Endothelial cell of umbilical vein (primary cell): ENCODE data around the gene RPL38. TPM values are rescaled to one million over a fixed set of nuclear protein-coding genes. Genes with fewer than 3 reads are reported as not detected.

ENCODE experiments used
- BruUV-seq: library from RNA; stranded (reverse); fragments of 400-500 nt; replicated peaks from 2 replicates; lab custom pipeline; 2021; lab: Mats Ljungman, UMichigan
- CTCF ChIA-PET: fragments of 300-600, 350-600 bp; sonication (Branson Sonifier 250); formaldehyde crosslinking; loops from one replicate; lab custom pipeline; 2021; ENCODE audit warnings: antibody characterized with exemption, inconsistent platforms; lab: Charles Lee
- POLR2A ChIA-PET: fragments of 300-600, 350-600 bp; sonication (Branson Sonifier 250); formaldehyde crosslinking; loops from one replicate; lab custom pipeline; 2021; ENCODE audit warnings: antibody characterized with exemption, inconsistent platforms; lab: Charles Lee
- DNase-seq: peaks from one replicate; pipeline ENCODE4 v3.0.0-alpha.2; 2011; ENCODE audit warnings: low read depth, low spot score
- FAIRE-seq: peaks from 2 replicates; lab custom pipeline; 2011; peaks lifted over from hg19 to GRCh38; lab: Jason Lieb, UNC
- H2AFZ ChIP-seq: 2 replicates; pipeline ENCODE4 v1.6.0; 2012; ENCODE audit warnings: low read depth, low read length, control low read depth, inconsistent platforms
- H3K27ac ChIP-seq: 2 replicates; pipeline ENCODE4 v1.5.1; 2011; ENCODE audit warnings: low read depth, mild to moderate bottlenecking, control low read depth, low read length, moderate library complexity; ENCODE audit not compliant: insufficient read depth
- H3K27me3 ChIP-seq, 2 experiments: 2 replicates each; pipeline versions ENCODE4 v1.6.0 to v1.6.1; 2011; ENCODE audit warnings: low read length in 2 of 2, mixed read lengths in 1 of 2; ENCODE audit not compliant: control insufficient read depth in 2 of 2, insufficient read depth in 2 of 2
- H3K36me3 ChIP-seq, 2 experiments: 2 replicates in 1 of 2; 3 replicates in 1 of 2; pipeline ENCODE4 v1.5.1; 2011; ENCODE audit warnings: low read length in 2 of 2, mild to moderate bottlenecking in 1 of 2, moderate library complexity in 1 of 2; ENCODE audit not compliant: control insufficient read depth in 2 of 2, insufficient read depth in 2 of 2; ENCODE audit errors: extremely low read depth in 1 of 2
- H3K4me1 ChIP-seq: 3 replicates; pipeline ENCODE4 v1.5.1; 2011; ENCODE audit warnings: mild to moderate bottlenecking, low read length; ENCODE audit not compliant: control insufficient read depth, insufficient read depth; ENCODE audit errors: extremely low read depth
- H3K4me2 ChIP-seq: 2 replicates; pipeline ENCODE4 v1.6.1; 2011; ENCODE audit warnings: low read length, control low read depth, mixed read lengths; ENCODE audit not compliant: insufficient read depth
- H3K4me3 ChIP-seq, 3 experiments: fragments of 200-600 bp in 1 of 3; sonication (generic), shearing (Covaris generic) in 1 of 3; replicated peaks in 1 of 3; 2 replicates each; pipeline ENCODE4 v1.5.1; 2011 to 2016; ENCODE audit warnings: control low read depth in 3 of 3, low read length in 3 of 3, mild to moderate bottlenecking in 2 of 3, inconsistent platforms in 1 of 3, low read depth in 1 of 3, moderate library complexity in 1 of 3; ENCODE audit not compliant: insufficient read depth in 1 of 3
- H3K79me2 ChIP-seq: 2 replicates; pipeline ENCODE4 v1.6.0; 2012; ENCODE audit warnings: low read length, inconsistent platforms; ENCODE audit not compliant: control insufficient read depth, insufficient read depth
- H3K9ac ChIP-seq: replicated peaks from 2 replicates; pipeline ENCODE3; 2011; ENCODE audit warnings: low read length, control low read depth; ENCODE audit not compliant: insufficient read depth; ENCODE audit errors: extremely low read depth
- H3K9me1 ChIP-seq: replicated peaks from 3 replicates; pipeline ENCODE4 v1.6.0; 2011; ENCODE audit warnings: mild to moderate bottlenecking, low read length; ENCODE audit not compliant: control insufficient read depth, insufficient read depth; ENCODE audit errors: extremely low read depth
- H3K9me3 ChIP-seq: replicated peaks from 2 replicates; pipeline ENCODE4 v1.5.1; 2012; ENCODE audit warnings: low read length, inconsistent platforms; ENCODE audit not compliant: control insufficient read depth, insufficient read depth
- H4K20me1 ChIP-seq: replicated peaks from 2 replicates; pipeline ENCODE3; 2011; ENCODE audit warnings: mild to moderate bottlenecking, low read length; ENCODE audit not compliant: control insufficient read depth, insufficient read depth; ENCODE audit errors: extremely low read depth
- CTCF ChIP-seq, 2 donors: IDR thresholded peaks; 1 replicate in 1 of 2; 2 replicates in 1 of 2; pipeline ENCODE4 v1.5.1; 2011; ENCODE audit warnings: low read length in 2 of 2, mild to moderate bottlenecking in 2 of 2, moderate library complexity in 2 of 2, control low read depth in 1 of 2, inconsistent platforms in 1 of 2, low read depth in 1 of 2; ENCODE audit not compliant: insufficient read depth in 1 of 2; ENCODE audit errors: extremely low read depth in 1 of 2
- EZH2 ChIP-seq: IDR thresholded peaks from 2 replicates; pipeline ENCODE4 v1.6.1; 2012; ENCODE audit warnings: borderline replicate concordance, low read depth, mild to moderate bottlenecking, moderate library complexity, low read length, inconsistent platforms; ENCODE audit not compliant: severe bottlenecking
- FOS ChIP-seq: IDR thresholded peaks from 2 replicates; pipeline ENCODE4 v1.6.1; 2011; ENCODE audit warnings: mild to moderate bottlenecking, low read length, moderate library complexity, borderline replicate concordance; ENCODE audit not compliant: insufficient read depth
- GATA2 ChIP-seq: IDR thresholded peaks from 2 replicates; pipeline ENCODE4 v1.7.0; 2011; ENCODE audit warnings: low read depth, mild to moderate bottlenecking, moderate library complexity, mixed read lengths, low read length; ENCODE audit not compliant: insufficient read length, insufficient read depth
- JUN ChIP-seq: IDR thresholded peaks from 2 replicates; pipeline ENCODE4 v1.6.1; 2011; ENCODE audit warnings: borderline replicate concordance, low read depth; ENCODE audit not compliant: insufficient read length, insufficient read depth
- MYC ChIP-seq: IDR thresholded peaks from one replicate; pipeline ENCODE4 v1.6.1; 2011; ENCODE audit warnings: mild to moderate bottlenecking, low read depth, low read length
- POLR2A ChIP-seq: IDR thresholded peaks from 2 replicates; pipeline ENCODE4 v1.6.1; 2012; ENCODE audit warnings: low read depth, mild to moderate bottlenecking, control low read depth, low read length
- POLR2AphosphoS5 ChIP-seq: IDR thresholded peaks from 2 replicates; pipeline ENCODE4 v1.6.1; 2012; ENCODE audit warnings: low read depth, mild to moderate bottlenecking, control low read depth, low read length, moderate library complexity; ENCODE audit not compliant: insufficient read depth
- dilution Hi-C: fragments of 300-500 bp; cut with MboI; formaldehyde crosslinking; loops from one replicate; pipeline ENCODE4 v1.15.0; 2019; ENCODE audit warnings: low sequenced_read_pairs; ENCODE audit not compliant: extremely low pct_ligation_motif_present
- intact Hi-C: fragments of 100-400 bp; cut with micrococcal nuclease; formaldehyde crosslinking; loops from one replicate; pipeline ENCODE4 v1.10.0; 2022
- polyA plus RNA-seq, 4 experiments: library from polyadenylated mRNA; depleted of rRNA in 3 of 4; stranded (reverse) in 3 of 4; unstranded in 1 of 4; fragments of >200 nt; gene quantifications; 2 replicates each; pipeline versions ENCODE4 v1.2.1 to v1.2.3, GENCODE V29; 2011 to 2012; ENCODE audit warnings: missing spikeins in 1 of 4
- total RNA-seq: library from RNA; stranded (reverse); gene quantifications from 2 replicates; pipeline ENCODE4 v1.2.3, GENCODE V29; 2021
- TF ChIP-seq, protein P1 (sequence below): IDR thresholded peaks from 2 replicates; pipeline ENCODE4 v1.6.1; 2011; ENCODE audit not compliant: insufficient read depth, insufficient read length

RPL38 gene
- total and polyA plus RNA-seq, 2 donors (not counting 3 experiments of a cell fraction or from before 2014, with no cell fraction given), result 256 to 1,006 TPM

DNA sequence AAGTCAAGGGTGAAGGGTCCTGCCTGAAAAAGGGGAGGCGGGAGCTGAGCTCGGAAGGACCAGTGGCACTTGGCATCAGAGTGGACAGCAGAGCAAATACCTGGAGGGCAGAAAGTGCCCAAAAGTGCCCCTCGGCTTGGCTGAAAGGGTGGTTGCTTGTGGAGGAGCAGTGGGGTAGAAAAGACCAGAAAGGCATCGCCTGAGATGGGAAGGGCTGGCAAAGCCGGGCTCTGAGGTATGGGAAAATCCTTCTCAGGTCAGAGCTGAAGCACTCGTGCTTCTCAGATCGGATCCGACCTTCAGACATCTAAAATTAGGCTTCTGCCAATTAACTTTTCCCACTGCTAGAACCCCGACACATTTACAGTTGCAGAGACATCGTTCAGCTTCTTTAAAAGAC, 1.5 kb upstream of the RPL38 start:
- Histone ChIP-seq H3K27me3 (peaks cover 8 to 14% of the 10 kb centered on the region in 2 experiments), H4K20me1 (no peaks in the 10 kb centered on the region), H3K9me1 (no peaks in the 10 kb centered on the region), H3K4me1 (peaks cover 22% of the 10 kb centered on the region), H3K9me3 (no peaks in the 10 kb centered on the region), H3K4me2 (no peak overlapping the region), H3K36me3 (peaks cover 0 to 6% of the 10 kb centered on the region in 2 experiments), H3K79me2 (peaks cover 34% of the 10 kb centered on the region), H3K27ac (no peak overlapping the region), H3K9ac (no peak overlapping the region), H2AFZ (no peak overlapping the region), H3K4me3 (no peak overlapping the region)
- dilution Hi-C loops (no loop called here), intact Hi-C loops (loop anchor here (5.0 to 10.0 kb wide), 3 partner anchors 890 to 1010 kb away; partner anchors contain the start of genes CDC42EP4 and COG1)
- BruUV-seq, result no TSS peak
- ChIA-PET POLR2A (no interaction called here), CTCF (interaction anchor here (0.8 to 4.1 kb wide), 4 partner anchors 10 to 1645 kb away, joined by 3 to 35 read pairs (median 4); no protein-coding TSS in a partner anchor)
- TF ChIP-seq MYC (no peak), GATA2 (no peak), POLR2AphosphoS5 (no peak), JUN (no peak), CTCF (IDR thresholded peaks at IDR 0.05; ENCODE audit: extremely low read depth in 1 of 2, insufficient read depth in 1 of 2, low read depth in 1 of 2, low read length in 2 of 2) (no peak), FOS (no peak), POLR2A (no peak), EZH2 (no peak)
- TF ChIP-seq, protein P1, sequence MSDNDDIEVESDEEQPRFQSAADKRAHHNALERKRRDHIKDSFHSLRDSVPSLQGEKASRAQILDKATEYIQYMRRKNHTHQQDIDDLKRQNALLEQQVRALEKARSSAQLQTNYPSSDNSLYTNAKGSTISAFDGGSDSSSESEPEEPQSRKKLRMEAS, result no peak
- DNase-seq (no peak), FAIRE-seq (no peak)
